ENCODE measurements around the gene IGLL5. TPM values are rescaled to one million over a fixed set of nuclear protein-coding genes. Genes with fewer than 3 reads are reported as not detected.
"Not testable (repeated sequence)": the region's sequence is repeated elsewhere in the genome, so short reads cannot be mapped to it uniquely, and the experiment has no call there.

Gene IGLL5
- total RNA-seq, 1 donor from 2014 or later, result not detected

DNA sequence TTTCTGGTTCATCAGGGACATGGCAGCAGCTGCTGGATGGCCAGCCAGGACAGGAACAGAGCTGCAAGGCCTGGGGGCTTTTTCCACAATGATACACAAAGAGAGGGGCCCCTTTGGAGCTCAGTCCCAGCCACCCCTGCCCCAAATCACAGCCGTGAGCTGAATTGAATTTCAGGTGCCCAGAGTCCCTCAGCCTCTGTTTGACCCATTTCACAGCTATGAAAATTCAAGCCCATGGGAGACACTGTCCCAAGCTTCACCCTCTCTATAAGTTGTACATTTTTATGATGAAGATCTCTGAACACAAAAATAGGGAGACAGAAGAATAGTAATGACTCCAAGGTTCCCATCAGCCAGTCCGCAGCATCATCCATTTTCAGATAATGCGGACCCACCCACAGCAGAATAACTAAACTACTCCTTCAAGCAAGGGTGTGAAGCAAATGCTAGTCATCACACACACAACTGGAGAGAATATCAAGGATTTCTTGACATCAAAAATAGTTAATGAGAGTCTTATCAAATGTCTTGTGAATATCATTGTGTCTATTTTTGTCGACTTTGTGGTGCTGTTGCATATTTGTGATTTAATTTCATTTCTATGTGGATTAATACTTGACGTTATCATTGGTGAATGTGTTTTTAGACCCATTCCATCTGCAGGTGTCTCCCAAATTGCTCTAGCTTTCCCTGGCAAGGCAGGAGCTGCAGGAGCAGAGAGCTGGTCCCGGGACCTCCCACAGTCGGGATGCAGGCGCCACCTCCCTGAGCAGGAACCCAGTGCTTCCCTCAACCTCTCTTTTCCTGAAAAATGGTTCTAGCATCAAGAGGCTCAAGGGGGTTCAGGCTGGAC, 24.7 kb downstream of the IGLL5 start:
- no peak for DNase-seq (ENCODE audit: extremely low read depth, low read depth, low spot score)

- no peak for DNase-seq (ENCODE audit: extremely low read depth, low read depth, low spot score)
Observed at GRCh38 chr22:22912988-22913253, 25.3 kb downstream of the IGLL5 start.

DNA sequence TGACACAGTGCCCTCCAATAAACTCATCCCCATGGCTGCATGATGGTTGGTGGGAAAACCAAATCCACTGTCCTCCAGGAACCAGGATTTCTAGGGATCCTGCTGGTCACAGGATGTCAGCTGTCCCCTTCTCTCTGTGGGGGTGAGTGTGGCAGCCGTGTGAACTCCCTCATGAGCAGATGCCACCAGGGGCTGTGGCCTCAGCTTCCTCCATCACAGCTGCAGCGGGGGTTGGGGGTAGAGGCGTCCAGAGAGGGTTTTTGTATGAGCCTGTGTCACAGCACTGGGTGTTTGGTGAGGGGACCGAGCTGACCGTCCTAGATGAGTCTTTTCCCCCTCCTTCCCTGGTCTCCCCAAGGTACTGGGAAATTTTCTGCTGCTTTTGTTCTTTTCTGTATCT, 26.4 kb downstream of the IGLL5 start:
- DNase-seq (ENCODE audit: extremely low read depth, low read depth, low spot score), result no peak

DNA sequence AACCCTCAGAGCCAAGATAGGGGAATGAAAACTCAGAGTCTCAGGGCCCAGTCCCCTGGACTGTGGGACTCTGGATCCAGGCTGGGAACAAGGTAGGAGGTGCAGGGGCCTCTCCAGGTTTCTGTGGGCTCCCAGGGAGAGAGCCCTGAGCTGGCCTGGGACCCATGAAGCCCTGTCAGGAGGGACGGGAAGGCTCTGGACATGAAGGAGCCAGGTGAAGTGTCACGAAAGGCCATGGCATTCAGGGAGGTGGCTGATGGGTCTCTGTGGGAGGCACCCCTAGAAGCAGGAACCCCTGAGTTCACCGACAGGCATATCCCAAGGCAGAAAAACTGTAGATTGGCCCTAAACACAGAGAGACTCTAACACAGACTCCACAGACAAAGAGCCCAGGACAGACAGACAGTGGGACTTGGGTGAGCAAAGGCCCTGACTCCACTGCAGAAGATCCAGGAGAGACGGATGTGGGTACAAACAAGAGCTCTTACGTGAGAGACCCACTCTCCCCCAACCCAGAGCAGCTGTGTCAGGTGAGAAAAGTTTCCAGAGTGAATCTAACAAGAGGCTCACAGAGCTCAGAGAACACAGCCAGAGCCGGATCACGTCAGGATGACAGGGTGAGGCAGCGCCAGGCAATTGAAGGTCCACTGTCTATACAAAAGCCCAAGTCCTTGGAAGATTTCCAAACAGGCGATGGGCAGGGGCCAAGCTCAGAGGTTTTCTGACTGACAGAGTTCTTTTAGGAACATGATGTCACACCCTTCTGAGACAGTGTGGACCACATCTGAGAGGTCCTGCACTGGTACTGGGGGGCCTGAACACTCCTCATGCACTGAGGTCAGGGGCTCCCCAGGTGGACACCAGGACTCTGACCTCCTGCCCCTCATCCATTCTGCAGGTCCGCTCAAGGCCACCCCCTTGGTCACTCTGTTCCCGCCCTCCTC, 27.4 kb downstream of the IGLL5 start:
- DNase-seq (ENCODE audit: extremely low read depth, low read depth, low spot score), result no peak

- DNase-seq (ENCODE audit: extremely low read depth, low read depth, low spot score), result no peak
Observed at GRCh38 chr22:22915670-22916035, 28.0 kb downstream of the IGLL5 start.

DNA sequence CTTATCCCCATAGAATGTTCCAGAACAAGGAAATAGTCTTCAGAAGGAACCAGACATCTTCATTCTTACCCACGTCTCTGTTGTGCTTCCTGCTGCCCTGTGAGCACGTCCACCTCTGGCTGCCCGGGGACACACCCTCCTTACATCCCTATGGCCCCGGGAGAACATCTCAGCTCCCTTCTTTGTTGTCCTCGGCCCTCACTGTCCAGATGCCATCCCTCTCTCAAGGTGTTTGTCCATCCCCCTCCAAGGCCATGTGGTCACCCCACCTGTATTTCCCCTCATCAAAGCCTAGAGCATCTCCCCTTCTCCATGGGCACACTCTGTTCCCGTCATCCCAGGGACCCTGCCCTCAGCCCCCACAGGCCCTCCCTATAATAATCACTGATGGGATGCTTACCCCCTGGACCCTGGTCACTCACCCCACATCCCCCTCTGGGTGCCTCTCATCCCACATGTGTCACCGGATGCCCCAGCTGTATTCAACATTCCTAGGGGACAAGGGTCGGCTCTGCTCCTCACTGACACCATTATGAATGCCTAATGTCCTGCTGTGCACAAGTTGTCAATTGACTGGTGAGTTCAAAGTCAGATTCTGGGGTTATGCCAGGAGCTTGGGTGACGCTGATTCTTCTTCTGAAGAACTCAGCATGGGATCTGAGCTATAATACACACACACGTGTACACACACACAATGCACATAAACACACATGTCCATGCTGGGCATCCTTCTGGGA, 28.8 kb downstream of the IGLL5 start:
- no peak for DNase-seq (ENCODE audit: extremely low read depth, low read depth, low spot score)

GRCh38 chr22:22916952-22917290, 29.3 kb downstream of the IGLL5 start:
- no peak for DNase-seq (ENCODE audit: extremely low read depth, low read depth, low spot score)

DNA sequence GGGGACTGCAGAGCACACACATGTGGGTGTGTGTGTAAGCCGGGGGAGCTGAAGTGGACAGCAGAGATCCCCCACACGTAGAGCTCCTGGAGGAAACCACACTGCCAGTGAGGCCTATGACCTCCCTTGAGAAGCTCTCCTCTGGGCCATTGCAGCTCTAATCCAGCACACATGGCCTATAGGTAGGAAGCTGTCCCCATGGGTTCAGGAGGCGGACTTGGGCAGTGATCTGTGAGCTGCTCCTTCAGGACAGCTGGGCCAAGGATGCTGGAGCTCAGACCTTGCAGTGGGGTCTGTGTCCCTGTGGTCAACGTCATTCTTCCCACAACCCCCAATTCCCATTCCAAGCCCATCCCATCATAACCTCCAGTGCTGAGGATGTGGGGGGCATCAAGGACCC, 29.8 kb downstream of the IGLL5 start:
- DNase-seq (ENCODE audit: extremely low read depth, low read depth, low spot score), result no peak

- DNase-seq (ENCODE audit: extremely low read depth, low read depth, low spot score), result no peak
Observed at GRCh38 chr22:22918297-22918965, 30.8 kb downstream of the IGLL5 start.

DNA sequence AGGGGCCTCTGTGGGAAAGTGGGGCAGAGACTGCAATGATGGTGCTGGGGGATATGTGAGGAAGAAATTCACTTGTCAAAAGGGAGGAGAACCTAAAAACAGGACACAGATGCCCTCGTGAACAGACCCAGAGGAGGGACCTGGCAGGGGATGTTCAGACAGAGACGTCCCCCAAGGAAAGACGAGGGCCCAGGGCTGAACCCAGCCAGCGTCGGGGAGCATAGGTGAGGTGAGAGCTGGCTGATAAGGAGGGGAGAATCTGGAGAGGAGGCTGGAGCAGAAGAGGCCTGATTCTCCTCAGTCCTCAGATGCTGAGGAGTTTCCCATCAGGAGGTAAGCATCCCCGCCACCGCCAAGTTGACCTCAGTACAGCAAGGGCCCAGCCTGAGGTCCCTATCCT, 31.4 kb downstream of the IGLL5 start:
- no peak for DNase-seq (ENCODE audit: extremely low read depth, low read depth, low spot score)

GRCh38 chr22:22920104-22920654, 32.6 kb downstream of the IGLL5 start:
- no peak for DNase-seq (ENCODE audit: extremely low read depth, low read depth, low spot score)

DNA sequence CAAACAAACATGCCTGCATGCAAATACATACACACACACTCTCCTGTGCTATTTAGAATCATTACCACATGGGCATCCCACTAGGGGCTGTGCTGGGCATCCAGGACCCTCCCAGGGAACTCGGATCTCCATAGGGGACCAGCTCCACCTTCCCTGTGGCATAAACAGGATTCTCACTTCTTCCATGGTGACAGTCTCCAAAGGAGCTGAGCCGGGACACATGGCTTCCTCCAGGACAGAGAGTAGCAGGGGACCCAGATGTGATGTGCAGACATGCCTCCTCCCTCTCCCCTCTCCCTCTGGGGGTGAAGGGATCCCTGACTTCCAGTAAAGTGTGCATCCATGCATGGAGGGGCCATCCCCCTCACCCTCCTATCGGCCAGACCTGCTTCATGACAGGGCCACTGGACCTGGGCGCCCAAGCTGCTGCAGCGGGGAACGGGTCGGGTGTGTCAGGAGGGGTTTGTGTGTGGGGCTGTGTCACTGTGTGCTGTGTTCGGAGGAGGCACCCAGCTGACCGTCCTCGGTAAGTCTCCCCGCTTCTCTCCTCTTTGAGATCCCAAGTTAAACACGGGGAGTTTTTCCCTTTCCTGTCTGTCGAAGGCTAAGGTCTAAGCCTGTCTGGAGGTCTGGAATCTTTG, 33.4 kb downstream of the IGLL5 start:
- no peak for DNase-seq (ENCODE audit: extremely low read depth, low read depth, low spot score)

DNA sequence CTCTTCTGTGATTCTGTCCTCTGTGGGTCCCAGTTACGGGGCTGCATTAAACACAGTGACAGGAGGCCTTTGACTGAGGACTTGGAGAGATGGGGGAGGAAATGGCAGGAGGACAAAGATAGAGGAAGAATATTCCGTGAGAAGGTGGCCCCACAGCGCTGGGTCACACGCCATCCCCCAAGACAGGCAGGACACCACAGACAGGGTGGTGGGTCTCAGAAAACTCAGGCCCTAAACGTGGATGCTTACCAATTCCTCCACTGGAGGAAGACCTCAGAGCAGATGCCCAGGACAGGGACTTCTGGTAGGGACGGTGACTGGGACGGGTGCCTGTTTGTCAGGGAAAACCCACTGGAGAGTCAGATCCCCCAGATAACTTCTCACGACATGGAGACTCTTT, 34.0 kb downstream of the IGLL5 start:
- no peak for DNase-seq (ENCODE audit: extremely low read depth, low read depth, low spot score)

DNA sequence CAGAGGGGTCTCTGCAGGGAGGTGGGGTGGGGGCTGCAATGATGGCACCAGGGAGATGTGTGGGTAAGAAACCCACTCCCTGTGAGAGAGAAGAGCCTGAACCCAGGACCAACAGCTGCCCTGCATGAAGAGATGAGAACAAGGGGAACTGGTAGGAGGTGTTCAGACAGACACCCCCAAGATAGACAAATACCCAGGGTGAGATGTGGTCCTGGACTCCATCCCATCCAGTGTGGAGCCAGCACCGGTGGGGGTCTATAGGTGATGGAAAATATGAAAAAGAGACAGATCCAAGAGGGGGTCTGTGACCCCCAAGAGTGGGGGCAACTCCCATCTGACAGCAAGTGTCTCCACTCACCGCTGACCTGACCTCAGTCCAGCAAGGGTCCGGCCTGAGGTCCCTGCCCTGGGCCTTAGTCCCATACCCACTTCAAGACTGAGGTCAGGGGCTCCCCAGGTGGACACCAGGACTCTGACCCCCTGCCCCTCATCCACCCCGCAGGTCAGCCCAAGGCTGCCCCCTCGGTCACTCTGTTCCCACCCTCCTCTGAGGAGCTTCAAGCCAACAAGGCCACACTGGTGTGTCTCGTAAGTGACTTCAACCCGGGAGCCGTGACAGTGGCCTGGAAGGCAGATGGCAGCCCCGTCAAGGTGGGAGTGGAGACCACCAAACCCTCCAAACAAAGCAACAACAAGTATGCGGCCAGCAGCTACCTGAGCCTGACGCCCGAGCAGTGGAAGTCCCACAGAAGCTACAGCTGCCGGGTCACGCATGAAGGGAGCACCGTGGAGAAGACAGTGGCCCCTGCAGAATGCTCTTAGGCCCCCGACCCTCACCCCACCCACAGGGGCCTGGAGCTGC, 34.7 kb downstream of the IGLL5 start:
- not testable (repeated sequence) for DNase-seq (ENCODE audit: extremely low read depth, low read depth, low spot score)

GRCh38 chr22:22922954-22923319, 35.3 kb downstream of the IGLL5 start:
- DNase-seq (ENCODE audit: extremely low read depth, low read depth, low spot score), result no peak

DNA sequence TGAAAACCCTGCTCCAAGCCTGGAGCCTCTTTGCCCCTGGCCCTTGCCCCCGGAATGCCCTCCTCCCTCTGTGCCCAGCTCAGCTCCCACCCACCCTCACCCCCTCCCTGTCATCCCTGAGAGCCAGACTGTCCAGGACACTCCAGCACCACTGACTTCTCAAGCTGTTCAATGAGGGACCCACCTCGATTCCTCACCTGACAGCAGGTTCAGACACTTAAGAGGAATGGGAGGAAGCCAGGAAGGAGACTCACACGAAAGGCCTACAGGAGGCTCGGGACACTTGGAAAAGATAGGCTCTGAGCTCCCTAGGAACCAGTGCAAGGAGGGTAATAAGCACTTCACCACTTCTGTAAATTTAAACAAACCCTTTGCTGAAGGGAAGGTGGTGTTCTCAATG, 35.8 kb downstream of the IGLL5 start:
- DNase-seq (ENCODE audit: extremely low read depth, low read depth, low spot score), result no peak

- no peak for DNase-seq (ENCODE audit: extremely low read depth, low read depth, low spot score)
Observed at GRCh38 chr22:22923930-22924329, 36.3 kb downstream of the IGLL5 start.

- no peak for DNase-seq (ENCODE audit: extremely low read depth, low read depth, low spot score)
Observed at GRCh38 chr22:22924369-22925145, 36.9 kb downstream of the IGLL5 start.
